Uterus (tissue), 2 donors: ENCODE results near the gene TRPM1.

Experiments
- CTCF ChIP-seq, 4 experiments: fragments of 200-600 bp in 2 of 4; fragments of 450-650 bp in 2 of 4; sonication (generic) in 2 of 4; IDR thresholded peaks; one replicate each; pipeline ENCODE4 v1.5.1; 2016 to 2019; ENCODE audit warnings: antibody characterized with exemption in 4 of 4, mild to moderate bottlenecking in 2 of 4, moderate library complexity in 1 of 4
- POLR2A ChIP-seq, 2 donors: fragments of 450-650 bp; IDR thresholded peaks; one replicate each; pipeline ENCODE4 v1.6.1; 2016; ENCODE audit warnings: antibody characterized with exemption in 2 of 2, mild to moderate bottlenecking in 1 of 2, moderate library complexity in 1 of 2

- TF ChIP-seq CTCF (IDR thresholded peaks at IDR 0.05) (no peak), POLR2A (IDR thresholded peaks at IDR 0.05) (no peak)
These were observed 38.6 kb downstream of the TRPM1 start for GRCh38 chr15:31062911-31063310.
